IPS-NIHi7 (cell line): ENCODE data around the gene POP5.

Experiments
- DNase-seq: peaks from one replicate; pipeline ENCODE4 v3.0.0; 2012; ENCODE audit warnings: mixed read lengths; ENCODE audit errors: extremely low spot score

POP5 gene

DNA sequence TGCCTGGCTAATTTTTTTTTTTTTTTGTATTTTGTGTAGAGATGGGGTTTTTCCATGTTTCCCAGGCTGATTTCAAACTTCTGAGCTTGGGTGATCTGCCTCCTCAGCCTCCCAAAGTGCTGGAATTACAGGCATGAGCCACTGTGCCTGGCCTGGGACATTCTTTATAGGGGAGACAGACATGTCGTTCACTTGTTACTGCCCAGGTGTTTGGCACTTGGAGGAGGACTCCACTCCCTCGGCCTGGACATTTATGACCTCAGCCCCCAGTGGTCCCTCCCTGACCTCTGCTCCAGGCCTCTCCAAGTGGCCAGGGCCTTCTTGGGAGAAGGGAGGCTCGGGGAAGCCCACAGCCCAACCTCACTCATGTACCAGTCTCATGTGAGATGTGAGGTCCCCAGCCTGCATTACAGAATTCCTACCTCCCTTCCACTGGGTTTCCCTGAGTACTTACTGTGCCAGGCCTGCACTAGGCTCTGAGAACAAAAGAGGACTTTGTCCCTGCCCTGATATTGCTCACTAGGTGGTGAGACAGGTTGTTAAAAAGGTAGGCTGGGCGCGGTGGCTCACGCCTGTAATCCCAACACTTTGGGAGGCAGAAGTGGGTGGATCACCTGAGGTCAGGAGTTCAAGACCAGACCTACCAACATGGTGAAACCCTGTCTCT, 9.7 kb upstream of the POP5 start:
- no peak for DNase-seq

DNA sequence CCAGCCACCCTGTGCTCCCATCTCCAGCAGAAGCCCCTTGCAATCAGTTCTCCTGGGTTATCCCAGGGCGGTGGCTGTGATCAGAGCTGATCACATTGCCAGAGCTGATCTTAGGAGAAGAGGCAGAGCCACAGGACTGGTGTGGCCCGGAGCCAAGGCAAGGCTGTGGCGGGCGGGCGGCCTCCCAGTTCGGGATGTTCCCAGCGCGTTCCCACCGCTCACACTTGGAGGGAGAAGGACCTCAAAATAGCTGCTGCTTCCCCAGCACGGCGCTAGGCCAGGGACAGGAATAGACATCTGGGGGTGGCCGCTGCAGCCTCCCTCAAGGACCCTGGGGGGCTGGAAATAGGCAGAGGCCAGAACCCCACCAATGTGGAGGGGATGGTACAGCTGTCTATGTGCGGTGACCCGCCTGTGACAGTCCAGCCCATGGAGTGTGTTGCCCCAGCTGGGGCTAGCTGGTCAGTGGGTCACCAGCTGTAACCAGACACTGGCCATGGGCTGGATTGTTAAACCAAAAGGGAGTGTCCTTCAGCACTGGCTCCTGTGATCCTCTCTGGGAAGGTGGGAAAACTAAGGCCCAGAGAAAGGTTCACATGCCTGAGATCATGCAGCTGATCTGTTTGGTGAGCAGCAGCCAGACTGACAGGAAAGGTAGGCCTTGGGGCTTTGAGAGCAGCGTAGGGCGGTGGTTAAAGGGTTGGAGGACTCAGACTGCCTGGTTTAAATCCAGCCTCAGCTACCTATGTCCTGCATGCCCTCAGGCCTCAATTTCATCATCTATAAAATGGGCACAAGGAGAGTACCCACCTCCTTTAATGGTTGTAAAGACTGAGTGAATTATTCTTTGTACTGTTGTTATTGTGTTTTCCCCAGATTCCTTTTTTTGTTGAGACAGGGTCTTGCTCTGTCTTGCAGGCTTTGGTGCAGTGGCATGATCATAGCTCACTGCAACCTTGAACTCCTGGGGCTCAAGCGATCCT, 8.0 kb upstream of the POP5 start:
- no peak for DNase-seq

DNA sequence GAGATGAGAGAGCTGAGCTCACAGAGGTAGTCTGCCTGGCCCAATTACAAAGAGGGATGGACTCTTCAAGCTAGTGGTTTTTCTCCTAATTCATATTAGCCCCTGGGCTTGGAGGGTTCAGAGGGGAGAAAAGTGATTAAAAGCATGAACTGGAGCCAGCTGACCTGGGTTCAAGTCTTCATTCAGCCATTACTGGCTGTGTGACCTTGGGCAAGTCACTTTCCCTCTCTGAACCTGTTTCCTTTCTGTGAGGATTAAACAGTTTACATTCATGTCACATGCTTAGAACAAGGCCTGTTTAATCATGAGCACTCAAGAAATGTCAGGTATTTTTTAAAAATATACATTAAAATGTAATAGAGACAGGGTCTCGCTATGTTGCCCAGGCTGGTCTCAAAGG, 7.2 kb upstream of the POP5 start:
- DNase-seq, result no peak

DNA sequence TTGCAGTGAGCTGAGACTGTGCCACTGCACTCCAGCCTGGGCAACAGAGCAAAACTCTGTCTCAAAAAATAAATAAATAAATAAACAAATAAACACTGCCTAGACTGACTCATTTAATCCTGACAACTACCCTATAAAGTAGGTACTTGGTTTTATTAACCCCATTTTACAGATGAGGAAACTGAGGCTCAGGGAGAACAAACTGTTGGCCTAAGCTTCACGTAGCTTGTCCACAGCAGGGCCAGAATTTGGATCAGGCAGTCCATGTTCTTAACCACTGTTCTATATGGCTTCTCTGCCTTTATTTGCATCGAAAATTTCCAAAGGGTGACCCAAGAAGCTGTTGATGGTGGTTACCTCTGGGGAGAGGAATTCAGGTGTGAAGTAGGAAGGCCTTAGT, 5.7 kb upstream of the POP5 start:
- DNase-seq, result no peak

DNA sequence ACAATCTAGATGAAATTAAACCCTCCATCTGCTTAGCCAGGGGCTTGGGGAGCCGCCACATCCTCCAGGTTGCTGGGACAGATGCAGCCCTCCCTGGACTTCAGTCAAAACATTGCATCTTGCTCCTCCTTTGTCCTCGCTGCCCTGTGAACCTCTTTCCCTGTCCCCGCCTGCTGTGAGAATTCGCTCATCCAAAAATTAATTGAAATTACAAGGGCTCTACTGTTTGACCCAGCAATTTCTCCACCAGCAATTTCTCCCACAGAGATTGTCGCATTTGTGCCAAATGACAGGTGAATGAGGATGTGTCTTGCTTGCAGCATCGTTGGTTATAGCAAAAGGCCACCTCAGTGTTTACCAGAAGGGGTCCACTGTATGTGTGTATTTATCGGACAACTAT, 5.0 kb upstream of the POP5 start:
- DNase-seq, result no peak

DNA sequence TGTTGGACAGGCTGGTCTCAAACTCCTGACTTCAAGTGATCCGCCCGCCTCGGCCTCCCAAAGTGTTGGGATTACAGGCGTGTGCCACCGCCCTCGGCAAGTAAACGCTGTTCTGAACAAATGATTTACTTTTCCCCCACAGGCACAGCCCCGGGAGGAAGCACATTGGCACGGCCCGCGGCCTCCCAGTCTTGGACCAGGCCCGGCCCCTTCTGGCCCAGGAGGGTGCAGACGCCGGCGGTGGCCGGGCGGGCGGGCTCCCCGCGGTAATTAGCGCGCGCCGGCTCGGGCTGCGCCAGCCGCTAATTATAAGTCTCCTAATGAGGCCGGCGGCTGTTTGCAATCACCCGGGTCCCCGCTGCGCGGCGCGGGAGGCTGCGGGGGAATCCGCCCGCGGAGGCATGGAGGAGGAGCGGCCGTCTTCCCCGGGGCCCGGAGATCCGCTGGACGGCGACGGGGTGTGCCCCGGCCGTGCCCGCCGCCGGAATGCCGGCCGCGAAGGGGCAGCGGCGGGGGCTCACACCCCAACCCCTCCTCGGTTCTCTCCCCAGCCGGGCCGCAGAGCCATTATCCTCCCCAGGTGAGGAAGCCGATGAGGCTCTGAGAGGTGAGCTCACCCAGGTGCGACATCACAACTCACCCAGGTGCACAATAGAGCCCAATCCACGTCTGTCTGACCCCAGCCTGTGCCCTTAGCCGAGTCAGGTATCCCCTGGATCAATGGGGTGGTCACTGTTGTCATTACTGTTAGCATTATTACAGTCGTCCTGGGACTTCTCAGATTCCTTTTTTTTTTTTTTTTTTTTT, 3.3 kb upstream of the POP5 start:
- DNase-seq, result peak; percentile 45

DNA sequence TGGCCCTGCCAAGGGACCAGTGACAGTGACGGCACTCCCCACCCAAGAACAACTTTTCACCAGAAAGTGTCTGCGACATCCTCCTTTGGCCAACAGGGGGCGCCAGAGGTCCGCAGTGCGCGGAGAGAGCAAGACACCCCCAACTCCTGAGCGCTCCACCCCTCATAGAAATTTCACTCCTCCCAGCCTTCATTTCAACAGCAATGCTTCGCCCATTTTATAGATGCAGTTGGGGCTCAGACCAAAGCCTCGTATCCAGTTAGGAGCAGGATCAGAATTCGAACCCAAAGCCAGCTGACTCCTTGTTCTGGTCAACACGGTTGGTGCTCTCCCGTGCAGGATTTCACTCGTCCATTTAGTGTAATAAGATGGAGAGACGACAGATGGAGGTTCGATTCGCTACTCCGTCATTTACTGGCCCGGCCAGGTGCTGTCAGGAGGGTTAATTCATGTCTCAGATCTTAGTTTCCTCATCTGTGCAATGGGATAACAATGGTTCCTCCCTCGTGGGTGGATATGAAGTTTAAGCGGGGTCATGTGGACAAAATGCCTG, 2.4 kb upstream of the POP5 start:
- peak; percentile 74 for DNase-seq

DNA sequence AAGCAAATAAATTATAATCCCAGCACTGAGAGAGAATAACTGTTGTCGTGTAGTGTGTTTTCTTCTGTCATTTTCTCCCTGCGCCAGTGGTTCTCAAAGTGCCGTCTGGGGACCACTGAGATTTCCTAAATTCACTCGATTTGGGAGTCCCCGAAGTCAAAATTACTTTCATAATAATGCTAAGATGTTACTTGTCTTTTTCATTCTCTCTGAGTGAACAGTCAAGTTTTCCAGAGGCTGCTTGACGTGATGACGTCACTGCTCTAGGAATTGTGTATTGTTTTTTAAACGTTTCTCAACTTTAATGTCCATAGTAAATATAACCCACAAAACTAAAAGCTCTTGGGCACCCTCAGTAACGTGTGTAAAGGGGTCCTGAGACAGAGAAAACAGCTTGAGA, 796 bp upstream of the POP5 start:
- DNase-seq, result no peak

DNA sequence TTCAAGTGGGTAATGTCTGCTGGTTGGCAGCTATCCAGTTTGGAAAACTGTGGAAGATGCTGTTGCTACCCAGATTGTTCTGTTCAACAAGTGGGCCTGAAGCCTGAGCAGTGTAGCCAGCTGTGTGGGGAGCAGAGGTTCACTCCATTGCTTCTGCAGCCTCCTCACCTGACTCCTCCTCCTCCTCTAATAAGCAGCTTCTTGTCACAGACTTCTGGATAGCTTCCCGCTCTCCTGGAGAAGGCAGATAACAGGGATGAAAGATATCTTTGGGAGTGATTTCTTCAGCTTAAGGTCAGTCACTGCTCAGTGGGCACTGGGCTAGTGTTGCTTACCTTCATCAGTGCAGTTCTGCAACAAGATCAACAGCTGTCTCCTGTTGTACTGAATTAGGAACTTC, 2.0 kb downstream of the POP5 start:
- DNase-seq, result no peak

DNA sequence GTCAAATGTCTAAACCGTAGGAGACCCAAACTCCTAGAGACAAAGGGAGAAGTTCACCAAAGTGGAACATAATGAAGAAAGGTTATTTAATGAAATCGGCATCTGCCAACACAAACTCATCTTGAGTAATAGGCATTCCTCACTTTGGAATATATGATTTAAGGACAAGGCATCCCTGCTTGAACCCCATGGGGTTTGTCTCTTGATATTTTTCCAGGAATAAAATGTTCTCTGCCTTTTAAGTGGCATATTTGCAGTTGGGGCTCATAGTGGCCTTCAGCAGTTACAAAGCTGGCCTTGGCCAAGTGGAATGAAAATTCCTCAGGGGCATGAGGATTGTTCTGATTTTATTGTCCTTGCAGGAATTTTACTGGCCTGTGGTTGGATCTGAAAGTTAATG, 7.1 kb downstream of the POP5 start:
- DNase-seq, result no peak

DNA sequence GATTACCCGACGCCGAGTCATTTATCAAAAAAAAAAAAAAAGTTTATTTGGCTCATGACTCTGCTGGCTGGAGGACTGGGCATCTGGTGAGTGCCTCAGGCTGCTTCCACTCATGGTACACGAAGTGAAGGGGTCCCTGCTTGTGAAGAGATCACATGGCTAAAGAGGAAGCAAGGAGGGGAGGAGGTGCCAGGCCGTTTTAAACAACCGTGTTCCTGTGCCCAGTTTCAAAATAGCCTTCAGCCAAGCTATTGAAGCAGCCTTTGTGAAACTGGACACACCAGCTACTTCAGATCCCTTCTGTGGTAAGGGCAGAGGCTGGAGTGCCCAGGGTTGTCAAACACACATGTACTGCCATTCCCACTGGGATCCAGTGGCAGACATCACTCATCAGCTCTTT, 7.6 kb downstream of the POP5 start:
- DNase-seq, result no peak

DNA sequence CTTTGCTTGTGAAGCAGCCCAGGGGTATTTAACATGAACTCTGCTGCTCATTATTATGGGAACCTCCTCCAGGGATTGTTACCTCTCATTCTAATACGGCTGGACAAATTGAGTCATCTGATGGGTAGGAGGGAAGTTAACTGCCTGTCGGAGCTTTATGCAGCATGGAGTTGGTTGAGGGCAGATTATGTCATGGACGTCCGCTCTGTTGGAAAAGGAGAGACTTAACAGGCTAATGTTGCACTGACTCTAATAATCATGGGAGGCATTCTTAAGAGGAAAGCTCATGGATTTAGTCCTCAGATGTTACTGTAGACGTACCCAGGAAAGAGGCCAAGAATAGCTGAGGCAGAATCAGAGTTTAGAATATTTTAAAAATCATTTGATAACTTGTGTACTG, 9.9 kb downstream of the POP5 start:
- DNase-seq, result no peak

DNA sequence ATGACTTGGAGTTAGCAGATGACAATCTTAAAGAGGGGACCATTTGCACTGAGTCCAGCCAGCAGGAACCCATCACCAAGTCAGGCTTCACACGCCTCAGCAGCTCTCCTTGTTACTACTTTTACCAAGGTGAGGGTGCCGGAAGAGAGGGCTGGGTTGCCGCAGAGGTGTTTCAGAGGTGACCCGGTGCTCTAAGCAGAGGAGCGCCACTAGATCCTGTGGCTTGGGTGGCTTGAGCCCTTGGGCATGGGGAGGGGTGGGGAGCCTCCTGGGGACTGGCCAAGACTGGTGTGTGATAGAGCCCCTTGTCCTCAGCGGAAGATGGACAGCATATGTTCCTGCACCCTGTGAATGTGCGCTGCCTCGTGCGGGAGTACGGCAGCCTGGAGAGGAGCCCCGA, 17.7 kb downstream of the POP5 start:
- DNase-seq, result no peak

DNA sequence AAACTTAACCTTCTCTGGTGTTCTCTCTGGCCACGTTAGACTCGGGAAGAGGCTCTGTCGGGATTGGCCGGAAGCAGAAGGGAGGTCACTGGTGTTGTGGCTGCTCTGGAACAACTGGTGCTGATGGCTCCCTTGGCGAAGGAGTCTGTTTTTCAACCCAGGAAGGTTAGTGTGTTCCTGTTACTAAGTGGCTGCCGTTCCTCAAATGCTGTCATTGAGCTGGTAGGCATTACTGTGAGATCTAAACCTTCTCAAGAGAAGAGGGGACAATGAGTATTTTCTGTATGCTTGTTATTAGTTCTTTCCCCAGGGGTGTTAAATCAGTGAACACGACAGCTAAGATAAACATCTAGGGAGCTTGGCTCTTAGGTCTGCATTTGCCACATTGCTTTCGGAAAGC, 18.3 kb downstream of the POP5 start:
- no peak for DNase-seq

DNA sequence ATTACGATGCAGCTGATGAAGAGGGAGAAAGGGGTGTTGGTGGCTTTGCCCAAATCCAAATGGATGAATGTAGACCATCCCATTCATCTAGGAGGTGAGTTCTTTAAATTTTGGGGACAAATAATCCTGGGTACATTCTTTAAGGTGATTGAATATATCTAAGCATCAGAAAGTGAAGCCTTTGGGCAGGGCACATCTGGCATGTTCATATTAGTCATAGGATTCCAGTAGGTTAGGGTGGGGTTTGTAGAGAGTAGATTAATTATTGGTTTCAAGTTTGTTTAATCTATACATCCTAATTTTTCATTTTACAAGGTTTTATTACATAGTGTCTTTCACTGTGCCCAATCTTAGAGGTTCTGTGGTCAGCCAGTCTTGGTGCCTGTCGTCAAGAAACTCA, 23.6 kb downstream of the POP5 start:
- DNase-seq, result no peak

DNA sequence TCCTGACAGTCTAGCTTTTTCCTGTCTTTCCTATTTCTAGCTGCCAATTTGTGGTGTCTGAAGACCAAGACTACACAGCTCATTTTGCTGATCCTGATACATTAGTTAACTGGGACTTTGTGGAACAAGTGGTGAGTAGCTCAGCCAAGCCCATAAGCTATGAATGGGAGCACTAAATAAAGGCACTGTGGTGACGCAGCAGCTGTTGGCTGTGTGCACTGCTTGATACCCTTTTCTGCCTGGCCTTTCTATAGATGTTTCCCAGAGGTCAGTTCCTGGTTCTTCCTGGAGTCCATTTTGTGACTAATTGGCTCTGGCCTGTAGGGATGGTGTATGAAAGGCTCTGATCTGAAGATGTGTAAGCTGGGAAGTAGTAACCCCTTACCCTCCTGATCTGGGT, 26.5 kb downstream of the POP5 start:
- DNase-seq, result no peak

DNA sequence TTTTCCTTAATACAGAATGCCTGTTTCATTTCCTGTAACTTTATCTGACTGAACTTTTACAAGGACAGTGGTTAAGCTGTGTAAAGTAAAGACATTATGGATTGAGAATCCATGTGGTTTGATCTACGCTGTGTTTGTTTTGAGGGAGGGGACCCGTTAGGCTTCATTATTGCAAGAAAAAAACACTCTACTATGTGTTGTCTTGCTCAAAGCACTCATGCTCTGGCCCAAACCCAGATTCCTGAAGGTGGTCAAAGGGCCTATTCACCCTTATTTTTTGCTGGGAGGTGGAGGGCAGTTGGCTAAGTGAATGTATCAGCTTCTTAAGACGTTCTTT, 35.2 kb downstream of the POP5 start:
- DNase-seq, result no peak

DNA sequence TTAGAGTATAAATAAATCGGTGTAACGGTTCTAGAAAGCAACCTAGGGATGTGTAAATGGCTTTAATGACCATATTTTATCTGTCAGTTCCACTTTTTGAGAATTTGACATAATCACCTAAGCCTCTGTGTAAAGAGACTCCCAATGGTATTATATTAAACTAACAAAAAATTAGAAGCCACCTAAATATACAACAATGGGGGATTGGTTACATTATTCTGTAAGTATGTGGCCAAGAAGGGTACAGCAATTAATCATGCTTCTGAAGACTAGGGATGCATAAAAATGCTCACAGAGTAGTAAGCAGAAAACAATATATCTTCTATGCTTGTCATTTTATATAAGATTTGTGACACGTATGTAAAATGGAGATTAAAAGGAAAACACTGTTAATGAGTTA, 36.5 kb downstream of the POP5 start:
- DNase-seq, result no peak

DNA sequence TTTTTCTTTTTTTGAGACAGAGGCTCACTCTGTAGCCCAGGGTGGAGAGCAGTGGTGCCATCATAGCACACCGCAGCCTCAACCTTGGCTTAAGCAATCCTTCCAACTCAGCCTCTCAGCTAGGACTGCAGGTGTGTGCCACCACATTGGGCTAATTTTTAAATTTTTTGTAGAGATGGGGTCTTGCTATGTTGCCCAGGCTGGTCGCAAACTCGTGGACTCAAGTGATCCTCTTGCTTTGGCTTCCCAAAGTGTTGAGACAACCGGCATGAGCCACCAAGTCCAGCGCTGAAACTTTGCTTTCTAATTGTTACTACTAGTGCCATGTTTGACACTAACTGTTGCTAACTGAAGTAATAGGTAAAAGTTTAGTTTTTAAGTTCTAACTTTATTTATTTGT, 39.0 kb downstream of the POP5 start:
- no peak for DNase-seq

DNA sequence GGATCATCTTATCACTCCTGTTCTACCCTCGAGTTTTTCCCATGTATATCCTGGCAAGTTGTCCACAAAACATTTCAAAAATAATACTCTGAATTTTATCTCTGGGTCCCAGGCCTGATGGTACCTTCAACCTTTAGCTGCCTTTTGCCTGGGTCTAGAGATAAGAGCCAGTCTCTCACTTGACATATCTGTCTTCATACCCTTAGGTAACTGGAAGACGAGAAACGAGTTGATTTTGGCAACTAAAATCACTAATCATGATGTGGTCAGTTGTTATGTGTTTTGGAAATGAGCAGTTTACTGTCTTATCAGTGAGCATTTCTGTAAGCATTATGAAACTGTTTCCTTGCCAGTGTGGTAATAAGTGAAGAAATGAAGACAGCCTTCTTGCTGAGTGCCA, 40.8 kb downstream of the POP5 start:
- no peak for DNase-seq

DNA sequence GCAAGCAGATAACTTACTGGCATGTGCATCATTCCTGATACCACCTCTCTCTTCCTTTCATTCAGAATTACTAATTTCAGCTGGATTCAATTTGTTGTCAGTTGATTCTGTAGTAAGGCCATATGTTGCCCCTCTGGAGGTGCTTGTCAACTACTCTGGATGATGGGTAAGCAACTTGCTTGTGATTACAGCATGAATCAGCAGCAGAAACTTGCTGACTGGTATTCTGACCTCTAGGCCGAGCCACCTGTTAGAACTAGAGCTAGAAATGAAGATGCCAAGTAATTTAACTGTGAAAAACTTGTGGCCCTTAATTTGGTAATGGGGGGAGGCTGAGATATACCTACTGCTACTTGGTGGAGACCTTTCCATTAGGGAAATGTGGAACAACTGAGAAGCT, 41.9 kb downstream of the POP5 start:
- no peak for DNase-seq
